OCI-LY1 (cell line): ENCODE results near the gene SH3TC2.

Experiments
- H2AFZ ChIP-seq: fragments of 200-600 bp; sonication (generic), shearing (Covaris generic); 2 replicates; pipeline ENCODE4 v1.6.0; 2014; ENCODE audit warnings: antibody characterized with exemption, mild to moderate bottlenecking, low read length
- H3F3A ChIP-seq: fragments of 200-600 bp; sonication (generic), shearing (Covaris generic); 2 replicates; pipeline ENCODE4 v1.6.0; 2014; ENCODE audit warnings: mild to moderate bottlenecking, antibody characterized with exemption, low read length, moderate library complexity; ENCODE audit not compliant: insufficient read depth
- H3K27ac ChIP-seq: fragments of 200-600 bp; sonication (generic); 2 replicates; pipeline ENCODE4 v1.5.1; 2014; ENCODE audit warnings: low read length, mixed run types, mild to moderate bottlenecking, low read depth; ENCODE audit not compliant: poor library complexity, severe bottlenecking
- H3K27me3 ChIP-seq: fragments of 200-600 bp; sonication (generic); 2 replicates; pipeline ENCODE4 v1.6.0; 2014; ENCODE audit warnings: antibody characterized with exemption, mild to moderate bottlenecking, low read length, moderate library complexity; ENCODE audit not compliant: insufficient read depth
- H3K36me3 ChIP-seq: fragments of 200-600 bp; sonication (generic); 2 replicates; pipeline ENCODE4 v1.6.1; 2014; ENCODE audit warnings: mild to moderate bottlenecking, antibody characterized with exemption, low read length, moderate library complexity, mixed read lengths; ENCODE audit not compliant: insufficient read depth
- H3K4me1 ChIP-seq: fragments of 200-600 bp; sonication (generic); 2 replicates; pipeline ENCODE4 v1.5.1; 2014; ENCODE audit warnings: mild to moderate bottlenecking, low read length, moderate library complexity; ENCODE audit not compliant: insufficient read depth, severe bottlenecking
- H3K4me2 ChIP-seq: fragments of 200-600 bp; sonication (generic), shearing (Covaris generic); 2 replicates; pipeline ENCODE4 v1.6.1; 2014; ENCODE audit warnings: low read length
- H3K4me3 ChIP-seq: fragments of 200-600 bp; sonication (generic); 2 replicates; pipeline ENCODE4 v1.5.1; 2014; ENCODE audit warnings: low read length, low read depth, mild to moderate bottlenecking, mixed read lengths; ENCODE audit not compliant: poor library complexity, severe bottlenecking
- H3K79me2 ChIP-seq: fragments of 200-600 bp; shearing (Covaris generic); 2 replicates; pipeline ENCODE4 v1.6.1; 2016; ENCODE audit warnings: mixed run types, low read length, mixed read lengths; ENCODE audit not compliant: insufficient read depth
- H3K9ac ChIP-seq: fragments of 200-600 bp; sonication (generic), shearing (Covaris generic); 2 replicates; pipeline ENCODE4 v1.6.1; 2014; ENCODE audit warnings: mild to moderate bottlenecking, low read length, mixed read lengths
- H3K9me2 ChIP-seq: fragments of 200-600 bp; sonication (generic), shearing (Covaris generic); 2 replicates; pipeline ENCODE4 v1.6.1; 2014; ENCODE audit warnings: low read depth, mild to moderate bottlenecking, low read length, mixed read lengths
- H3K9me3 ChIP-seq: fragments of 200-600 bp; shearing (Covaris generic); 2 replicates; pipeline ENCODE4 v1.6.1; 2014; ENCODE audit warnings: low read length, mixed read lengths
- H4K20me1 ChIP-seq: fragments of 200-600 bp; sonication (generic), shearing (Covaris generic); 2 replicates; pipeline ENCODE4 v1.6.0; 2016; ENCODE audit warnings: mild to moderate bottlenecking, low read length; ENCODE audit not compliant: insufficient read depth
- CTCF ChIP-seq: fragments of 200-600 bp; sonication (generic), shearing (Covaris generic); IDR thresholded peaks from 2 replicates; pipeline ENCODE4 v1.5.1; 2017; ENCODE audit warnings: mild to moderate bottlenecking, antibody characterized with exemption, low read length, moderate library complexity, mixed read lengths
- EZH2 ChIP-seq: fragments of 200-600 bp; sonication (generic), shearing (Covaris generic); IDR thresholded peaks from 2 replicates; pipeline ENCODE4 v1.8.0; 2017; ENCODE audit warnings: borderline replicate concordance, mixed run types, mild to moderate bottlenecking, antibody characterized with exemption, low read length, moderate library complexity, mixed read lengths

SH3TC2 gene

GRCh38 chr5:149022200-149022599, 40.7 kb downstream of the SH3TC2 start:
- no peak overlapping the region for H3K9ac ChIP-seq
- no peak overlapping the region for H2AFZ ChIP-seq
- 0 out of 2 replicates have a peak, but pooled peaks cover 4% of the 10 kb centered on the region for H3K27me3 ChIP-seq
- H3K4me2 ChIP-seq = no peak overlapping the region
- no peak overlapping the region for H3K27ac ChIP-seq
- H3K9me2 ChIP-seq = no peaks in the 10 kb centered on the region
- H3K79me2 ChIP-seq = no peaks in the 10 kb centered on the region
- H4K20me1 ChIP-seq = no peaks in the 10 kb centered on the region
- H3K4me1 ChIP-seq = no peaks in the 10 kb centered on the region
- H3K4me3 ChIP-seq = no peak overlapping the region
- no peak for TF ChIP-seq CTCF
- TF ChIP-seq EZH2 = no peak
- H3K9me3 ChIP-seq = no peaks in the 10 kb centered on the region
- H3K36me3 ChIP-seq = no peaks in the 10 kb centered on the region
- no peaks in the 10 kb centered on the region for H3F3A ChIP-seq

GRCh38 chr5:149019679-149020078, 43.2 kb downstream of the SH3TC2 start:
- Histone ChIP-seq H3K4me1 (no peaks in the 10 kb centered on the region), H3K79me2 (no peaks in the 10 kb centered on the region), H2AFZ (no peak overlapping the region), H3K9me2 (no peaks in the 10 kb centered on the region), H3K27ac (no peak overlapping the region), H3F3A (no peaks in the 10 kb centered on the region), H3K4me3 (no peak overlapping the region), H3K9ac (no peak overlapping the region), H3K27me3 (0 out of 2 replicates have a peak, but pooled peaks cover 2% of the 10 kb centered on the region), H3K36me3 (no peaks in the 10 kb centered on the region), H3K4me2 (no peak overlapping the region), H4K20me1 (no peaks in the 10 kb centered on the region), H3K9me3 (no peaks in the 10 kb centered on the region)
- TF ChIP-seq CTCF = no peak
- TF ChIP-seq EZH2 = no peak

GRCh38 chr5:149018909-149019443, 43.9 kb downstream of the SH3TC2 start:
- Histone ChIP-seq H3K27ac (no peak overlapping the region), H3K4me3 (no peak overlapping the region), H3K79me2 (no peaks in the 10 kb centered on the region), H3K27me3 (no peaks in the 10 kb centered on the region), H4K20me1 (no peaks in the 10 kb centered on the region), H3K4me1 (no peaks in the 10 kb centered on the region), H3K9me2 (no peaks in the 10 kb centered on the region), H2AFZ (no peak overlapping the region), H3K4me2 (no peak overlapping the region), H3F3A (no peaks in the 10 kb centered on the region), H3K36me3 (no peaks in the 10 kb centered on the region), H3K9me3 (no peaks in the 10 kb centered on the region), H3K9ac (no peak overlapping the region)
- TF ChIP-seq CTCF = no peak
- TF ChIP-seq EZH2 = no peak
